Hepatic stellate cell (primary cell): Measurements from ENCODE around the gene LIMCH1.
"Not testable (repeated sequence)": the region's sequence is repeated elsewhere in the genome, so short reads cannot be mapped to it uniquely, and the experiment has no call there.

Experiments used
- DNase-seq: peaks from one replicate; pipeline ENCODE4 v3.0.0; 2011; ENCODE audit warnings: low spot score

The LIMCH1 gene

DNA sequence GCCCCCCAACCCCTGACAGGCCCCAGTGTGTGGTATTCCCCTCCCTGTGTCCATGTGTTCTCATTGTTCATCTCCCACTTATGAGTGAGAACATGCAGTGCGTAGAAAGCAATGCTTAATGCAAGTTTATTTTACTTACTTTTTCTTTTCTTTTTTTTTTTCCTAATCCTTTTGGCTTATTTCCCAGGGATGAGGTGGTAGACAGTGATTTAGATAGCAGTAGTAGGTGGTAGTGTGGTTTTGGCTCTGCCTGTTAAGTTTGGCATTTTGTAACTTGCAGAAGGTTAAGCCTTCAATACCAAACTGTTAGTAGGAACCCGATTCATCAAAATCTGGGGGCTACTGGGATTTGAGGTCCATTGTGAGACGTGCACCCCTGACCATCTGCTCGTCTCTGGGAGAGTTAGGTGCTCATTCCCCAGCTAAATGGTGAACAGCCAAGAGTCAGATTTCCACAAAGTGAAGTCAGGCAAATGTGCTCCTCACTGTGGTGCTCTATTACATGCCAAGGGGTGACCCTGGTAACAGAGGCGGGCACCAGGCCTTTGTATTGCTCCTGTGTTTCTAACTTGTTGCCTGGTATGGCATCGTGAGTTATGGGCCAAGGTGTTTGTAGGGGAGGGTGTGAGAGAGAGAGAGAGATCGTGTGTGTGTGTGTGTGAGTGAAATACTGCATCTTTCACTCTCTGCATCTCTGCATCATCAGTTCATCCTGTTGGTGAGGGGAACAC, 140.3 kb downstream of the LIMCH1 start:
- DNase-seq: no peak

DNA sequence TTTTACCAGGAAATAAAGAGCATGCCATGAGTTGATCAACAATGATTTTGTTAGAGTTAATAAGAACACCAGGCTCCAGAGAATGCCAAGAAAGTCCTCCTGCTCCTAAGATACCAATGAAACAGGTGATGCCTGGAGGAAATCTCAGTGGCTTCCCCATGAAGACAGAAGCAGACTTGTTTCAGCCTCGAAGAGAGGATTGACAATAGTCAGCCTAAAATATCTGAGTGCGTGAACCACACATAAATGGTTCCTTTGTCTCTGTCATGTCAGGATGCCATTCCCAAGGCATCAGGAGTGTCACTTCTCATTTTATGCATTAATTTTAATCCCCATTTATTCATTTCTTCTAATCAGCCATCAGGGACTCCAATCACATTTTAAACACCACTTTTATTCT, 141.0 kb downstream of the LIMCH1 start:
- DNase-seq: no peak

DNA sequence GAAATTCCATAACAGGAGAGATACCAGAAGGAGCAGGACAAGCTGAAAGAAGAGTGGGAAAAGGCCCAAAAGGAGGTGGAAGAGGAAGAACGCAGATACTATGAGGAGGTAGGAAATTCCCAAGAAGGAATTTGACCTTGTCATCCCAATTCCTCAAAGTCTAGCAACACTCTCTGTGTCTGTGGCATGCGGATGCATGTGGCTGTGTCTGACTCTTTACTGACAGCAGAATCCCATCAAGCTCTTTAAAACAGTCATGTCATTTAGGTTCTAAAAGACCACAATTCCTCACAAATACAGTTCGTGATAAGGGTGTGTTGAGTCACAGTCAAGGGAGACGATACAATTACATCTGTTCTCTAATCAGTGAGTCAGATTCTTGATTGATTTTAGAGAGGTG, 142.0 kb downstream of the LIMCH1 start:
- no peak for DNase-seq

DNA sequence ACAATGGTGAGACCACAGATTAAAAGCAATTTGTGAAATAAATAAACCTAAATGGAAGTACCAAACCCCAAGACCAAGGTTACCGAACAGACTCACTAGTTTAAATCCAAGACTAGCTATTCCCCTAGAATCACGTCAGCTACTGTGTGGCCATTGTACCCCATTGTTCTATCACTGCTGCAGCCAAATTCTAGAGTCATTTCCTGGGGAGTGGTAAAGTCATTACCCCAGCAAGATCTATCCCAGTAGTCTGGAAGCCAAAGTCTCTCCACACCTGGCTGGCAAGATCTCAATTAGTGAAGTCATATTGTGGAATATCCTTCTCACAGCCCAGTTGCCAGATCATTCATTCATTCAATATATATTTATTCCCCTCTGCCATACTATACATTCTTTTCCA, 143.1 kb downstream of the LIMCH1 start:
- DNase-seq: no peak

DNA sequence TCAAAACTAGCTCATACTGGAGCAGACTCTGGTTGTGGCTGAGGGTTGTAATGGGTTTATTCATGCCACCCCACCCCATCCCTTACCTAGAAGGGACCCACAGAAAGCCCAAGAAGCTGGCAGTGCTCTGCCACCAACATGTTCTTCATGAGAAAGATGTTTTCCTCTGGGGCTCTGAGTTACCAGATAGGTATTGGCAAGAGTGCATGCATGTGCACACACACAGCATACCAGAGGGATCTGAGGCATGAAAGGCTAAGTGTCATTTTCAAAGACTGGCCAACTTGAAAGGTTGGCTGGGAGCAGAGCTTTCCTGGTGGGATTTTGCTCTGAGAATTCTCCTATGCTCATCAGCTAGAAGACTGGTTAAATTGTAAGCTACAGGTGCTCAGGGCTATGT, 145.4 kb downstream of the LIMCH1 start:
- no peak for DNase-seq

DNA sequence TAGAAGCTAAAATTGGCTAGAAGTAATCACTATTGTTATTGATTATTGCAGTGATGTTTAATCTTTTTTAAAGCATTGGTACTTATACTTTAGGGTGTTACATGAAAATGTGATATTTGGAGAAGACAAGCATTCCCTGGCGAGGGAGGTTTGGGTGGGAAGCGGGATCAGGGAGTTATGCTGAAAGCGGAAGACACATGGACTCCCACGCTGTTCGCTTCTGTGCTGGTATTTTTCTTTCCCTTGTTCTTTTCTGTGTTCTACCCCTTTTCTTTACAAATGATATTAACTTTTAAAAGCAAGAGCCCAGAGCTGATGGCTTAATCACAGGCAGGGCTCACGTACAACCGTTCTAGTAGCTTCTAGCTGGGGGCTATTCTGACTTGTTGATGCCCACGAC, 148.9 kb downstream of the LIMCH1 start:
- DNase-seq: no peak

DNA sequence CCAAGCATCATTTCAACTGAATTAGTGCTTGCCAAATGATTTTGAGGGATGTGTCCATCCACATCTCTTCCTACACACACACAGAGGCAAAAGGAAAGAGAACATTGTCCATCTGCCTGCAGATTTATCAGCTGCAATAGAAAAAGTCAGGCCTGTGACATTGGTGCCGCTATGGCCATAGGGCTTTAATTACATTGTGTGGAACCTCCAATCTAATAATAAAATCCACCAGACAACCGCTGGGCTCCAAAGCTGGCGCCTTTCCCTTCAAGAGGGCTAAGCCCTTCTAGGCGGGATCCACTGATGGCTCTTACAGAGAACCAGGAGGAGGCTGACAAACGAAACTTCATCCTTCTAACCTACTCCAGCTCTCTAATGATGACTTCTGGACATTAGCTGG, 150.0 kb downstream of the LIMCH1 start:
- DNase-seq: no peak

DNA sequence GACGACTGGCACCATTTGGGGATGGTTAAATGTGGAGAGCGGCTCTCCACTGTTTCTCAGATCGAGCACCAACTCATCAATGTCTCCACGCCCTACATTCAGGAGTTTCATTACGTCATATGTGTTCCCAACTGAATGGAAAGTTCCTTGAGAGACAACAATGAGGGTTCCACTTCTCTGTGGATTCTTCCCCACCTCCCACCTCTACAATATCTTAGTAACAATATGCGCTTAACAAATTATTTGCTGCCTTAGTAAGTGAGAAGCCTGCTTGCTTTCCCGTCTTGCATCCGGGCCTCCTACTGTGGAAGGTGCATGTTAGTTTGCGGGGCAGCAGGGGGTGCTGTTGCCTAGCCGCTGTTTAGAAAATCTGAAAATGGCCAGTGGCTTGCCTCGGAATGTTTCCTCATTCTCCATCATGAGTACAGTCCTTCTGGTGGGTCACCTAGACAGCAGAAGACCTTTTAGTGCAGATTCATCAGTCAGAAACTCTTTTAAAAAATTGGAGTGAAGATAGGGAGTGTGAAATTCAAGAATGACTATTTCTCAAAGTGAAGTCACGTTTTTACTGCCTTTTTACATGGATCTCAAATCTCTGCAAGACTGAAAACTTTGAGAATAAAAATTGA, 154.9 kb downstream of the LIMCH1 start:
- DNase-seq: peak; percentile 12

DNA sequence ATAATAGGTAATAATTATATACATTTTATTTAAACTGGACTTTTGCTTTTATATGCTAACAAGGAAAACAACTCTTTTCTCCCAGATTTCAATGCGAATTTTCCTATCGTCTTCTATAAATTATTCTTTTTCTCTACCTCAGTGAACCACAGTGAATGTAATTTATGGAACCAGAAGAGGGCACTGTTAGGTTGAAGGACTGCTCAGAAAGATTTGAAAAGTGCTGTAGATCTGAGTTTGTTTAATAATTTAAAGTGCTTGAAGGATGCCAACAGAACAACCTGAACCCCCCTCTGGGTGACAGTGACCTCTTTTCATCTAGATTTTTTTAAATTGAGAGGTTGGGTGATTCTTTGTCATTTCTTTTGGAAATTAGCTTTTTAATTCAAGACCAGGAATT, 155.7 kb downstream of the LIMCH1 start:
- DNase-seq: peak; percentile 2

DNA sequence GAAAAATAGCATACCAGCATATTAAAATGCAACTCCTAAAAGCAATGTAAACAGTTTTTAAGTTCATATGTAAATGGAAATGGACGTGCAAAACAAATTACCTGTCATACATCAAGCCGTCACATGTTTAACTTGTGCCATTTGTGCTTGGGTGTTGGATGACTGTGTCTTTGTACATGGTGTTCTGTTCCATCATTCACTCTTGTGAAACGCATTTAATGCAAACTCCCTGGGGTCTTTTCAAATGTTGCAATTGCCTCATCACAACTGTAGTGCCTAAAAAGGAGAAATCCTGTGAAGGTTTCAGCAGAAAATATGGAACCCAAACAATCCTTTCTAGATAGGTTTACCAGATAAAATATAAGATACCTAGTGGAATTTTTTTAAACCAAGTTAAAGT, 158.2 kb downstream of the LIMCH1 start:
- no peak for DNase-seq

DNA sequence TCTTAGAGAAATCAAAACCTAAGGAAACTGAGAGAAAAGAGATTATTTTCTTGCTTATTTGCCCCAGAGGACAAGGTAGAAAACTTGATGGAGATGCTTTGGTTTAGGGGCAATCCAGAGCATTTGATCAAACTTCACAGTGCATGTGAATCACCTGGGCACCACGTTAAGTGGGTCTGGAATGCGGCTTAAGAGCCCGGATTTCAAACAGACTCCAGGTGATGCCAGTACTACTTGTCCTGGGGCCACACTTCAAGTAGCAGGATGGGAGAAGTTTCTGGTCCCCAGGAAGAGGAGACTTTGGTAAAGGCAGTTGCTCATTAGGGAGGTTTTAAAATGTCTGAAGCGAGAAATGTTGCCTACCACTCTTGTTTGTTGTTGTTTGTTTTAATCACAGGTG, 158.8 kb downstream of the LIMCH1 start:
- DNase-seq: no peak

DNA sequence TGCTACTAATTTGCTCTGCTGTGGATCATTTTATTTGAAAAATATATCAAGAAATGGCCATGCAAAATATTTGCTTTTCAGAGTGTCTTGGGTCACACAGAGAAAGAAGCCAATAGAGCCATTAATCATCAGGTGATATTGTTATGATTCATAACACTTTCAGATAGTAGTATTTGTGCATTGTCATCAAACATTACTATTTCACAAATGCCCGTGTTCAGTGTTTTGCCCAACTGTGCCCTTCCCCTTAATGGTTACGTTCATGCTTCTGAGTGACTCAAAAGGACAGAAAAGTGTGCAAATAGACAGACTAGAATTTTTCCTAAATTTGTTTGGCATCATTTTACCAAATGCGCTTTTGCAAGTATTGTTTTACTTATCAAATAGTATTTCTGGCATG, 164.0 kb downstream of the LIMCH1 start:
- DNase-seq: no peak

DNA sequence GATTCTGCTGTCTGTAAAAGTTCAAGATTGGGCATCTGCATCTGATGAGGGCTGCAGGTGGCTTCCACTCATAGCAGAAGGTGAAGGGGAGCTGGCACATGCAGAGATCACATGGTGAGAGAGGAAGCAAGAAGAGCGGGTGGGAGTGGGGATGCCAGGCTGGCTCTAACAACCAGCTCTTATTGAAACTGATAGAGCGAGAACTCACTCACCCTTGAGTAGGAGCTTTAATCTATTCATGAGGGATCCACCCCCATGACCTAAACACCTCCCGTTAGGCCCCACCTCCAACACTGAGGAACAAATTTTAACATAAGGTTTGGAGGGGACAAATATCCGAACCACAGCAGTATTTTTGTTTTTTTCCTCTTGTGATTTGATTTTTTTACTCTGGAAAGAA, 164.8 kb downstream of the LIMCH1 start:
- no peak for DNase-seq

DNA sequence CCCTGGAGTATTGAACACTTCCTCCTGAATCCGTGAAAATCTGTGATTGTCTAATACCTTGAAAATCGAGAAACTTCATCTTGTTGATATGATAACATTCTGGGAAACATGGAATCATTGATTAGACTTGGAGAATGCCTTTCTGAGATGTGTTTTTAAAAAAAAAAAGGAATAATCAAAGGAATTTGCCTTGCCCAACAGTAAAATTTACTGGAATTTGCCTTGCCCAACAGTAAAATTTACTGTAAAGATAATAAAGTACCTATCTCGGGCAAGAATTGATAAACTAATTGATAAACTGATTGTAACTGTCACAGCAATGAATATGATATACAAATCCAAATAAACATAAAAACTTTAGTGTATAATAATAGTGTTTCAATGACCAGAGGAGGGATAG, 165.8 kb downstream of the LIMCH1 start:
- DNase-seq: no peak

DNA sequence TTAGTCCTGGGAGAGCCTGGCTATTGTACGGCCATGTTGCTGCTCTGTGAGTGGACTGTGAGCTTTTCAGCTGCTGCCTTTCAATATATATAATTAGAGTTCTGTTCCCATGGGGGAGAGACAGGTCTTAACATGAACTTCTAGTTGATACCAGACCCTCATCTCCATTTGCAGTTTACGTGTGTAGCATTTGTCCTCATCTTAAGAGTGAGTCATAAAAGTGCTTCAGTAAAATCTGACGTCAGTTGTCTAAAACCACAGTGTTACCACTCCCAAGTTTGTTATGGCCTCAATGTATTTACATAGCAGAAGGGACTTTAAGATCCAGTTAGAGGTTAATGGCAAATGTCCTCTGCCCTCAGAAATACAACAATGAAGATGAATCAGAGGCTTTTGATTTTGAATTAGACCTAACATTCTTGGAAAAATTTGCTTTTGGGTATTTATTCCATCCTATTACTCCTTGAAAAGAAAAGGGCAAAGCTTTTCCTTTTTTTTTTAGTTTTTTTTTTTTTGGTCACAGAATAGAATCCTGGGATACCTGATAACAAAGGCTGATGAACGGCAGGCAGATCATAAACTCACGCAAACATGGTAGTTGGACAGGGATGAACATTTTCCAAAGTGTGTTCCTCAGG, 172.0 kb downstream of the LIMCH1 start:
- DNase-seq: no peak

DNA sequence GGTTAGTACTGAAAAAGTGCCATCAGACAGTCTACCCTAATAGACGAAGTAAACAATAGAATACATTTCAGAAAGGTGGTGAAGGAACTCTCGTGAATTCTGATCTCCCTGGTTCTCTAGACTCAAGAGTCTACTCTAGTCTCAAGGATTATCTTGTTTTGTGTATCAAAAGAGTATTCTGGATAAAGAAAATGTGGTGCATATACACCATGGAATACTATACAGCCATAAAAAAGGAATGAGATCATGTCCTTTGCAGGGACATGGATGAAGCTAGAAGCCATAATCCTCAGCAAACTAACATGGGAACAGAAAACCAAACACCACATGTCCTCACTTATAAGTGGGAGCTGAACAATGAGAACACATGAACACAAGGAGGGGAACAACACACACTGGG, 173.7 kb downstream of the LIMCH1 start:
- DNase-seq: not testable (repeated sequence)

DNA sequence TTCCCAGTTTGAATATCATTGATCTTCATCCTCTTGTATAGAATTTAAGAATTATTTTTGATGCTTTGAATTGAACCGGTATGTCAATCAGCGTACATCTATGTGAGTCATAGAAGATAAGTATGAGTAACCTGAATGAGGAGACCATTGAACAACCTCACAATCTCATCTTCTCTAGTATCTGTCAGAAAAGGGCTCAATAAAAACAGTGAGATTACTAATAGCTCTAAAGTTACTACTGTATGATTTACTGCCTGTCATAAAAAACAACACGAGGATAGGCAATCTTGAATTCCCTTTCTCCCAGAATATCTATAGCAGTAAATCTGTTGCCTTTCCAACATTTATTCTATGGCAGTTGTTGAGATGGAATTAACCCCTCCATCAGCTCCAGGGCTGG, 174.5 kb downstream of the LIMCH1 start:
- no peak for DNase-seq

DNA sequence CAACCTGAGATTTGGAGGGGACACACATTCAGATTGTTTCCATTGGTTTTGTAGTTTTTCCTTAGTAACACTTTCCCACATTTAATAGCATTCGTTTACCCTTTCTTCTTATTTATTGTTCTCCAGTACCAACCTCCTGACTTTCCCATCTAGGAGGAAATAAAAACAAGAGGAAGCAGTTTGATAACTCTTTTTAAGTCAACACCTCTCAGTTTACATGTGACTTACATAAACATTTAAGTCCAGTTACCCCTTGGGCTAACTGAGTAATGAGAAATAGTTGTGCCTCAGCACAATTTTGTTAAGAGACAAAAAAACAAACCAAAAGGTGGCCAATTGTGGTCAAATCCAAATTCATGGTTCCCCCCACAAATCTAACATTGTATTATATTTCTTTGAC, 175.8 kb downstream of the LIMCH1 start:
- no peak for DNase-seq

DNA sequence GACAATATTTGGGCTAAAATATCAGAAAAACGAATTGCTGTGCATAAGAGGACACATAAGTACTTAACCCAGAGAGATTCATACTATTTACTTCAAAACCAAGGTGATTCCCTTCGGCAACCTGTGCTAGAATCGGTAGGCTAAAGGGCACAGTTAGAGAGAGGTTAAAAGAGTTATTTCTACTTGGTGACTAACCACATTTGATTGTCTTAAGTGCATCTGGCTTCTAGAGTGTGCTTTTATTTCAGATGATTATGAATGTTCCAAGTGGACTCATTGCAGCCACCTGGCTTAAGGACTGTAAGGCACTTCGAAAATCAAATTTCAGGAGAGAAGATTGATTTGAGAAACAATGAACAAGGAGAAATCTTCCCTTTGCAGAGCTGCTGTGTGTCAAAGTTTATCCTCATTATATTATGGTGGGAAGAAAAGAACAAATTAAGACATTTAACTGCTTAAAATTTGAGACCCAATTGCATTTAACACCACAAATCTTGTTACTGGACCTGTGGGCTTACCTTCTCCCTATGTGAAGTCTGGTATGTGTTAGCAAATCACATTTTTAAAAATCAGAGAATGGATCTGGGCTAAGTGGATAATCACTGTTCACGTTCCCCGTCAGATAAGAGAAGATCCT, 176.5 kb downstream of the LIMCH1 start:
- DNase-seq: no peak

DNA sequence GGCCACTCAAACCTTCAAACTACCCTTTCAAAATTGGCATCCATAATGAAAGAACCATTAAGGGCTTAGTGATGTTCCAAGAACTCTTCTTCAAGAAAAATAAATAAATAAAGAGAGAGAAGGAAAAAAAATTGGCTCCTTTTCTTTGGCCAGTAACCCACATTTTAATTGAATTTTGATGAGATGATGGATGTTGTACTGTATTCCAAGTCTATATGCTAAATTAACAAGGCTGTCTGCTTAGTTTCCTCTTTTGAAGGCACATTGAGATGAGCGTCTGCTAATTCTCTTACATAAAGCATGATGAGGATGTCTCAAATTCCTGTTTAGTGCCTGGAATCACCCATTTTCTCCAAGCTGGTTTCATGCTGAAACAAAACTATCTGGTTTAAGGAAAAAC, 177.2 kb downstream of the LIMCH1 start:
- no peak for DNase-seq

DNA sequence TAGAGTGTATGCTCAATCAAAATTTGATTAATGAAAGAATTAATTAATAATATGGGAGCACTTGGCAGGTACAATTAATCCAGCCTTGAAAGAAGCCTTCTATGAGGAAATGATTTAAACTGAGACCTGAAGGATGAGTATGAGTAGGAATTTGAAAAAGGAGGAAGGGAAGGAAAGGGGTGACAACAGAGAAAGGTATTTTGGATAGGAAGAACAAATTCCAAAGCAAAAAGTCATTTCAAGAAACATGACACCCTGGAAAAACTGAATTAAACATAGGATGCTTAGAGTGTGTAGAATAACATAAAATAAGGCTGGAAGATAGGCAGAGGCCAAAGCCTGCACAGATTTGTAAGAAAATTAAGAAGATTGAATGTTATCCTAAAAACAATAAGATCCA, 180.9 kb downstream of the LIMCH1 start:
- DNase-seq: no peak

DNA sequence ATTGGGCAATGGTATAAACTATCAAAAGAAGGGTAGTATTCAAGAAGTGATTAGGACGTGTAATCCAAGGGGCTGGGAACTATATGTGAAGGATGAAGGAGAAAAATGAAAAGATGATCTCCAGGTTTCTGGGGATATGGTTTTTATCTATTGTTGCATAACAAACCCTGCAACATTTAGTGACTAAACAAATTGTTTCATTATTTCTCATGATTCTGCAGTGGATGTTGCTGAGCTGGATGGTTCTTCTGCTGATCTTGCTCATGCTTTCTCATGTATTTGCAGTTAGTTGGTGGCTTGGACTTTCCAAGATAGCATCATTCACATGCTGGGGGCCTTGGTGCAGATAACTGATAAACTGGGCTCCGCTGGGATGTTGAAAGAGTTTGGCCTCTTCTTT, 181.5 kb downstream of the LIMCH1 start:
- no peak for DNase-seq

DNA sequence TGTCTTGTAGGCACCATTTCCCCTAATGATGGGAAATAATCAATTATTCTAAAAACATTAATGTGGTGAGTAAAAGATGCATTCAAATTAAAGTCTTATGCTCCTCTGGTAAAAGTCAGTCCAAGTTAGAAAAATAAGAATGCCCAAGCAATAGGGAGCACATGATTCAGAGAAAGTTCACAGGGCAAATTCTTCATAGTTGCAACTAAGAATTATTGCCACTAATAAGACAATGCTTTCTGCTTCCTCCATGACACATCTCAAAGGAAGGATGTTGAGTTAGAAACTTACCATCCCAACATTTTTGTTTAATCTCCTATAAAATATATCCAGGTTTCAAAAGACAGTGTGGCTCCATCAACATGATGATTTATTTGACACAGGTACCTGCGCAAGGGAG, 184.2 kb downstream of the LIMCH1 start:
- no peak for DNase-seq
